K562 (cell line): ENCODE results near the gene SYTL2.

Experiments used
- CTCF ChIP-seq, 3 experiments: IDR thresholded peaks in 2 of 3; conservative IDR thresholded peaks in 1 of 3; 2 replicates each; pipeline ENCODE4 v1.5.1; 2011 to 2012; ENCODE audit warnings: low read length in 3 of 3, mild to moderate bottlenecking in 3 of 3, control low read depth in 2 of 3, improper control_type of control experiment in 1 of 3, inconsistent platforms in 1 of 3, low read depth in 1 of 3, mixed read lengths in 1 of 3, moderate library complexity in 1 of 3; ENCODE audit not compliant: insufficient read depth in 2 of 3
- ELF4 ChIP-seq: fragments of 450-650 bp; formaldehyde crosslinking; IDR thresholded peaks from 2 replicates; pipeline ENCODE4 v1.4.0; 2022; ENCODE audit warnings: missing genetic modification characterization
- ELK1 ChIP-seq: sonication (generic); formaldehyde crosslinking; IDR thresholded peaks from 2 replicates; pipeline ENCODE4 v1.8.1; 2022; ENCODE audit warnings: missing genetic modification reagents
- HSF4 ChIP-seq: fragments of 250-450 bp; sonication (Bioruptor Pico); IDR thresholded peaks from 2 replicates; pipeline ENCODE4 v2.1.2; 2022; ENCODE audit warnings: mild to moderate bottlenecking, moderate library complexity, borderline replicate concordance
- NFIC ChIP-seq: fragments of 450-650 bp; IDR thresholded peaks from 2 replicates; pipeline ENCODE4 v1.6.1; 2017; ENCODE audit warnings: mild to moderate bottlenecking, inconsistent platforms
- POLR2A ChIP-seq: fragments of 450-650 bp; conservative IDR thresholded peaks from 2 replicates; pipeline ENCODE4 v1.6.1; 2016
- TCF7 ChIP-seq: sonication (generic); IDR thresholded peaks from 2 replicates; pipeline ENCODE4 v1.6.1; 2016; ENCODE audit warnings: antibody characterized with exemption, borderline replicate concordance
- TRIM25 ChIP-seq: fragments of 450-650 bp; IDR thresholded peaks from 2 replicates; pipeline ENCODE4 v1.7.0; 2016; ENCODE audit warnings: borderline replicate concordance
- ZNF232 ChIP-seq: sonication (generic); formaldehyde crosslinking; IDR thresholded peaks from 2 replicates; pipeline ENCODE4 v1.8.0; 2022; ENCODE audit warnings: mild to moderate bottlenecking, missing genetic modification reagents
- ZNF449 ChIP-seq: fragments of 250-450 bp; sonication (Bioruptor Pico); IDR thresholded peaks from 2 replicates; pipeline ENCODE4 v1.8.0; 2022; ENCODE audit warnings: moderate library complexity, mild to moderate bottlenecking, inconsistent platforms

GRCh38 chr11:85705800-85706199 is 105.1 kb downstream of the SYTL2 start:
- no peak for TF ChIP-seq ELK1 (CRISPR knock-in tag)
- TF ChIP-seq CTCF (IDR thresholded peaks at IDR 0.05 in 2 of 3, conservative IDR thresholded peaks at IDR 0.05 in 1 of 3; ENCODE audit: insufficient read depth in 2 of 3, low read depth in 1 of 3, low read length in 3 of 3), result no peak
- TF ChIP-seq ZNF449 (CRISPR knock-in tag), result no peak
- TF ChIP-seq POLR2A, result no peak
- no peak for TF ChIP-seq TRIM25
- no peak for TF ChIP-seq ELF4
- TF ChIP-seq ZNF232, result no peak
- TF ChIP-seq HSF4 (CRISPR knock-in tag), result no peak
- no peak for TF ChIP-seq NFIC
- TF ChIP-seq TCF7, result no peak
